ENCODE results near the gene C6orf62.
"Not testable (repeated sequence)": the region's sequence is repeated elsewhere in the genome, so short reads cannot be mapped to it uniquely, and the experiment has no call there.

Gene C6orf62

DNA sequence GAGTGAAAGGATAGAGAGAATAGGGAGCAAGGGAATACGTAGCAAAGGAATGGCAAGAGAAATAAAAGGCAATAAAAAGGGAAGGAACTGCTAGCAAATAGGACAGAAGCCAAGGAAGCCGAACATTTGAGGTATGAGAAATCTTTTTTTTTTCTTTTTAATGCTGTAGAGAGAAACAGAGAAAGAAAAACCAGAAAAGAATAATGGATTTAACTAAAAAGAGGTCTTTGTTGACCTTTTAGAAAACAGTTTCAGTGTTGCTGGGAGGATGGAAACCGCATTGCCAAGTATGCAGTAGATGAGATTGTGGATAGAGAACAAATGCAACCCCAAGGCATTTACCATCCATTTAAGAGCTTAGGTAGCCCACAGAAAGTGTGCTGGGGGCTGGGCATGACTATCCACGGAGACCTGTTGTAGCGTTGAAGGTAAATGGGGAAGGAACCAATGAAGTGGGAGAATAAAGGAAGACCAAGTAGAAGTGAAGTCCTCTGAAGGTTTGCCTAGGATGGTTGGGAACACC is 23.3 kb upstream of the C6orf62 start:
- no peak for DNase-seq

DNA sequence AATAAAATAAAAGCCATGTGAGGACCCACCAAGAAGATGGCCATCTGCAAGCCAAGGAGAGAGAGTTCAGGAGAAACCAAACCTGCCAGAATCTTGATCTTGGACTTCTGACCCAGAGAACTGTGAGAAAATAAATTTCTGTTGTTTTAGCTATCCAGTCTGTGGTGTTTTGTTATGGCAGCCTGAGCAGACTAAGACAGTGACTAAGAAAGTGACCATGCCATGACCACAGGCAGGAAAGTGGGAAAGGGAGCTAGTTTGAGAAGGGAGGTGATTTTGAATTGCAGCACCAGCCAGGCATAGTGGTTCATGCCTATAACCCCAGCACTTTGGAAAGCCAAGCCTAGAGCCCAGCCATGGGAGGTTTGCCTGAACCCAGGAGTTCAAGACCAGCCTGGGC is 21.9 kb upstream of the C6orf62 start:
- no peak for DNase-seq

DNA sequence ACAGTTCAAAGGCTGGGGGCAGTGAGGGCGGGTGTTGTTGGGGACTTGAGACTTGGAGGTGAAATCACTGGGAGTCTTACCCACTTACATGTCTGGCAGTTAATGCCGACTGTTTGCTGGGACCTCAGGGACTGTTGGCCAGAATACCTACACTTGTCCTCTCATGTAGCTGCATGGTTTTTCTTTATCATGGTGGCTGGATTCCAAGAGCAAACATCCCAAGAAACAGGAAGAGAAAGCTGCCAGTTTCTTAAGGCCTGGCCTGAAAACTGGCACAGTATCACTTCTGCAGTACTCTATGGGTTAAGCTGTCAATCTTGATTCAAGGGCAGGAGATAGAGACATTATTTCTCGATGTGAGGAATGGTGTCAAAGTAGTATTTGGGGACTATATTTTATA is 19.8 kb upstream of the C6orf62 start:
- DNase-seq = no peak

DNA sequence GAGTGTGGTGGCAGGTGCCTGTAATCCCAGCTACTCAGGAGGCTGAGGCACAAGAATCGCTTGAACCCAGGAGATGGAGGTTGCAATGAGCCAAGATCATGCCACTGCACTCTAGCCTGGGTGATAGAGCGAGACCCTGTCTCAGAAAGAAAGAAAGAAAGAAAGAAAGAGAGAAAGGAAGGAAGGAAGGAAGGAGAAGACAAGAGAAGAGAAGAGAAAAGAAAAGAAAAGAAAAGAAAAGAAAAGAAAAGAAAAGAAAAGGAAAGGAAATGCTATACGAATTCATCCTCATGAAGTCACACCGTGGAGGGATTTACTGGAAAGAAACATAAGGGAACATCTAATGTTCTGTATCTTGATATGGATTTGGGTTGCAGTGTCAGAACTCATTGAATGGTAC is 15.8 kb upstream of the C6orf62 start:
- DNase-seq = not testable (repeated sequence)

DNA sequence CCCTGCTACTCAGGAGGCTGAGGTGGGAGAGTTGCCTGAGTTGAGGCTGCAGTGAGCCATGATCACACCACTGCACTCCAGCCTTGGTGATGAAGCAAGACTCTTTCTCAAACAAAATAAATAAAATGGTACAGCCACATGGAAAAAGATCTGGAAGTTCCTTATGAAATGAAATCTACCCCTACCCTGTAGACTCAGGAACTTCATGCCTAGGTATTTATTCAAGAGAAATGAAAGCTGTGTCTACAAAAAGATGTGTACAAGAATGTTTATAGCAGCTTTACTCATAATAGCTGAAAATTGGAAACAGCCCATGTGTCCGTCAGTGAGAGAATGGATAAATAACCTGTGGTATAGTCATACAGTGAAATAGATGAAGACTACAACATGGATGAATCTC is 15.2 kb upstream of the C6orf62 start:
- DNase-seq = no peak

DNA sequence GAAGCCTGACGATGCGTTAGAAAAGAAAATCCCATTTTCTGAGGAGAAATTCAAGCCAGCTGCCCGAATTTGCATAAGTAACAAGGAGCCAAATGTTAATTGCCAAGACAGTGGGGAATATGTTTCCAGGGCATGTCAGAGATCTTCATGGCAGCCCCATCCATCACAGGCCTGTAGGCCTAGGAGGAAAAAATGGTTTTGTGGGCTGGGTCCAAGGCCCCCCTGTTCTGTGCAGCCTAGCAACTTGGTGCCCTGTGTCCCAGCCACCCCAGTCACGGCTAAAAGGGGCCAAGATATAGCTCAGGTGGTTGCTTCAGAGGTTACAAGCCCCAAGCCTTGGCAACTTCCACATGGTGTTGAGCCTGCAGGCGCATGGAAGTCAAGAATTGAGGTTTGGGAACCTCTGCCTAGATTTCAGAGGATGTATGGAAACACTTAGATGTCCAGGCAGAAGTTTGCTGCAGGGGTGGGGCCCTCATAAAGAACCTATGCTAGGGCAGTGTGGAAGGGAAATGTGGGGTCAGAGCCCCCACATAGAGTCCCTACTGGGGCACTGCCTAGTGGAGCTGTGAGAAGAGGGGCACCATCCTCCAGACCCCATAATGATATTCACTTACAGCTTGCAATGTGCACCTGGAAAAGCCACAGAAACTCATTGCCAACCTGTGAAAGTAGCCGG is 12.6 kb upstream of the C6orf62 start:
- not testable (repeated sequence) for DNase-seq

DNA sequence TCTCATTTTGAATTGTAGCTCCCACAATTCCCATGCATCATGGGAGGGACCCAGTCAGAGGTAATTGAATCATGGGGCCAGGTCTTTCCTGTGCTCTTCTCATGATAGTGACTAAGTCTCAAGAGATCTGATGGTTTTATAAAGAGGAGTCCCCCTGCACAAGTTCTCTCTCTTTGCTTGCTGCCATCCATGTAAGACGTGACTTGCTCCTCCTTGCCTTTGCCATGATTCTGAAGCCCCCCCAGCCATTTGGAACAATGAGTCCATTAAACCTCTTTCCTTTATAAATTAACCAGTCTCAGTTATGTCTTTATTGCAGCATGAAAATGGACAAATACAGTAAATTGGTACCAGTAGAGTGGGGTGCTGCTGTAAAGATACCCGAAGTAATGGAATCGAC is 11.7 kb upstream of the C6orf62 start:
- DNase-seq = not testable (repeated sequence)

DNA sequence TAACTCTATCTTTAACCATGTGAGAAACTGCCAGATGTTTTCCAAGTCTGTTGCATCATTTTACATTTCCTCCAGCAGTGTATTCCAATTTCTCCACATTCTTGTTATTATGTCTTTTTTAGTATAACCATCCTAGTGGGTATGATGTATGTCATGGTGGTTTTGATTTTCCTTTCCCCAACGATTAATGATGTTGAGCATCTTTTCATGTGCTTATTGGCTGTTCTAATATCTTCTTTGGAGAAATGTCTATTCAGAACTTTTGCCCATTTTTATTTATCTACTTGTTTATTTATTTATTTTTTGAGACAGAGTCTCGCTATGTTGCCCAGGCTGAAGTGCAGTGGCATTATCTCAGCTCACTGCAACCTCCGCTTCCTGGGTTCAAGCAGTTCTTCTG is 4.3 kb upstream of the C6orf62 start:
- DNase-seq = no peak

DNA sequence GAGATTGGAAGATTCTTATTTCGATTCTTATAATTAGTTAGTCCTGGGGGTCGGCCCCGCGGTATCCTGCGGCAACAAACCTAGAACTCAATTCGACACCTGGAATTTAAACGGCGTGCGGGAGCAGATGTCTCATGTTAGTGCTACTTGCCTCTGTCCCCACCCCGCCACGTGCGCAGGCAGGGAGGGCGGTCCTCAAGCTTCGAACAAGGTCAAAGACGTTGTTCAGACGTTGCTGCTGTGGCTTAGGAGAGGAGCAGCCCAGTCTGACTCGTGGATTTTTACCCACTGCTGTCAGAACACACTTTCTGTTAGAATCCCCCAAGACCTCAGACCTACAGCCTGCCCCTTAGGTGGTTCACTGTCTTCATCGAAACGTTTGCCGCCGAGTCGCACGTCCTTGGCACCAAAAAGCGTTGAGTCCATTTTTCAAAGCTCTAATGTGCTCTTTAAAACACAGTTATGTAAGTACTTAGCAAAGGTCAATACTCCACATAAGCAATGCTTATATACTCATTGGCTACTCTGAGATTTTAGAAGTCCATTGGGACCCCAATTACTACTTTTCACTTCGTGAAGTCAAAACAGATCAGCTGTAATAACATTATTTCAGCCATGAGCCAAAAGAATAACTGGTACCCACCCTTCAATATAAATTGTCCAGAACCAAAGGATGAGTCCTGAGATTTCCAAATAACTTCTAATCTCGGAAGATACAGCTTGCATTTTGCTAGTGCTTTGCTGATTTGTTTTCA is 2.7 kb upstream of the C6orf62 start:
- DNase-seq = peak in 1 of 2 experiments; percentile 34

DNA sequence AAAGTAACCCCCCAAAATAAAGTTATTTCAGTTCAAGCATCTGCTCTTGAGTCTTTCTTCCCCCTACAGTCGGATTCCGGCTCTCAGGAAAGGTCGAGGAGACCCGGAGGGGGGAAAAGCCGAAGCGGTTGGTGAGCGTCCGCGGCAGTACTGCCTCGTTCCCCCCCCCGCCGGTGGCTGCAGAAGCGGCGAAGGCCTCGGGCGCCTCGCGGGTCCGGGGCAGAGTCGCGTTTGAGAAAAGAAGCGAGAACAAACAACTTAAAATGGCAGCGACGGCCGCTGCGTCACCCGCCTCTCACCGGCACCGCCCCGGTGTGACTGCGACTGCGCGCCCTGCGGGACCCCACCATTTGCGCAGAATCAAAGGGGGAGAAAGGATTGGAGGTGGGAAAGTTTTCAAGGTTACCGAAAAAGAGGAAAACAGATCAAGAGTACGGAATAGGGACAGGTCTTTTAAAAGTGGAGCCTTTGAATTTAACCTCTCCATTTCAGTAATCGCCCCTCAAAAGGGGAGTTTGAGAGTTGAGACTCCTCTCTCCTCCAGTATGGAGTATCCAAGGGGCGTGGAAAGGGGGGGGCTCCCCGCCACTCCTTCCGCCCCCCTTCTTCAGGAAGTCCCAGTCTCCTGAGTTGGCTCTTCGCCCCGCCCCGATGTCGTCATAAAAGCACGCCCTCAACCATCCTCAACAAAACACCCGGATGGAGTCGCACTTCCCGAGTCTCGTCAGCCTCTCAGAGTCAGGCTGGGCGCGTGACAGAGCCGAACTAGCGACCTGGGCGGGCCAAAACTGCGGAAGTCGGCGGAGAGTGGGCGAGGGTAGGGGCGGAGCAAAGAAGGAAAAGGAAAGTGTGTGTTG is 1.9 kb upstream of the C6orf62 start:
- peak; percentile 99 for DNase-seq

DNA sequence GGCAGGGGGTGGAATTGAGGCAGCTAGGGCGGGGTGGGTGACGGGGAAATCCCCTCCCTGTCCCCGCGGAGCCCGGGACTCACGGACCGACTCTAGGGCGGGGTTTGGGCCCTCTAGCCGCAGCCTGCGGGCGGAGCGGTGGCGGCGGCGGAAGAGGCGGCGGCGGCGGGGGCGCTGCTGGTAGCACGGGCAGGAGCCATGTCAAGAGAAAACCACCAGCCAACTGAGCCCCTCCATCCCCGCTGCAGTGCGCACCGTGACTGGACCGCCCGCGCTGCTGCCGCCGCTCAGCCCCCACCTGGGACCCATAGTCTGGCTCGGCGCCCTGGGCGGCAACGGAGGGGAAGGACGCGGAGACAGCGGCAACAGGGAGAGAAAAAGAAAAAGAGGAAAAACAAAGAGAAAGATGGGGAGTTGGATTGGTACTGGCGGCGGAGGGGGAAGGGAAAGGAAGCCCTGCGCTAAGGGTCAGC is 1.2 kb upstream of the C6orf62 start:
- DNase-seq = peak in 1 of 2 experiments; percentile 20

DNA sequence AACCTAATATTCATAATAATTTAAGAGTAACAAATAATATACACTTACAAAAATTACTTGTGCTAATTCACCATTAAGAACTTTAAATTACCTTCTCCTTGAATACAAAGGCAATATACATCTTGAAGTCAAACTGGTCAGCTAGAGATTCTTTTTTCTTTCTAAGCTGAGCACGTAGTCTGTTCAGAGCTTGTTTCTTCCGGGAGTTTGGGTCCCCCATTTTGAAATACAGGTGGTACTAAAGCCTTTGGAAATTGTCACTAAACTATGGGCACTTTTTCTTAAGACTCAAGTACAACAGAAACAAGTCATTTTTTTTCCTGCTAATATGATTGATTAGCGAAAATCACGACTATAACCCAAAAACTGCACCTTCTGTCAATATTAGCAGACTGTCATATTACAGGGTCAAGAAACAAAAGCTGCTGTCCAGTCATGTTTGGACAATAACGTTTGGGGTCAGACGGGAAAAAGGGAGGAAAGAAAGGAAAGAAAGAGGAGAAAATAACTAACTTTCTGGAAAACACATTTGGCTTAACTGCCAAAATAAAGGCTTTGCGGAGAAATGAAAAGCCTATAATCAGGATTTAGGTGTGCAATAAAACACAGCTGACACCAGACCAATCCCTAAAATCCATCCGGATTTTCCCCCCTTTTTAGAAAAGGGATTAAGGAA is 367 bp downstream of the C6orf62 start:
- no peak for DNase-seq

DNA sequence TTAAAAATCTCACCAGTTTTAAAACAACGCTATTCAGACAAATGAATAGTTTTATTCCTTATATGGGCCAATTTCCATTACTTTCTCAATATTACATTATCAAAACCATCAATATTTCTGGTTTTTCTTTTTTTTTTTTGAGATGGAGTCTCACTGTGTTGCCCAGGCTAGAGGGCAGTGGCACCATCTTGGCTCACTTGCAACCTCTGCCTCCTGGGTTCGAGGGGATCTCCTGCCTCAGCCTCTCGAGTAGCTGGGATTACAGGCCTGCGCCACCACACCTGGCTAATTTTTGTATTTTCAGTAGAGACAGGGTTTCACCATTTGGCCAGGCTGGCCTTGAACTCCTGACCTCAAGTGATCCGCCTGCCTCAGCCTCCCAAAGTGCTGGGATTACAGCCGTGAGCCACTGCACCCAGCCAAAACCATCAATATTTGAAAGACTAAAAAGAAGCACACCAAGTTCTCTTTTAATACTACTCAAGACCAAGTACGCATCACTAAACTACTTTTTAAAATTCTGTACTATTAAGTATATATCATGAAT is 2.3 kb downstream of the C6orf62 start:
- not testable (repeated sequence) for DNase-seq

DNA sequence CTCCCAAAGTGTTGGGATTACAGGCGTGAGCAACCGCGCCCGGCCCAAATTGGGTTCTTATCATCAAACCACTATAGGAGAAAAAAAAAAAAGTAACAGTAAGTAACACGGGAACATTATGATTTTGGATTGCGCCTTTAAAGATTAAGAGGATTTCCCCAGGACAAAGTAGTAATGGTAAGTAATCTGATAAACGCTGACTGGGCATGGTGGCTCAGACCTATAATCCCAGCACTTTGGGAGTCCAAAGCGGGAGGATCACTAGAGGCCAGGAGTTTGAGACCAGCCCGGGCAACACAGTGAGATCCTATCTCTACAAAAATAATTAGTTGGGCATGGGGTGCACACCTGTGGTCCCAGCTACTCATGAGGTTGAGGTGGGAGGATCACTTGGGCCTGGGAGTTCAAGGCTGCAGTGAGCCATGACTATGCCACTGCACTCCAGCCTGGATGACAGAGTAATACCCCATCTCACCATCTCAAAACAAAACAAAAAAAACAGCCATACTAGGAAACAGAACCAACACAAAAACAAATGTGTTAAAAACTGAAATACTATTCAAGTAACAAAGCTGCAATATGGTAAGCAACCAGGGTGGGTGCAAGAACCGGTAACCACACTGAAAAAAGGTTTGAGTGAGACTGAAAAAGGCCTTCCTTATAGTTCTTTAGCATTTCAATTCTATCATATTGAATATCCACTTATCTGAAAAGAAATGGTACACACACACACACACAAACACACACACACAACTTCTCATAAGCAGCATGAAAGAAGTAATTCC is 8.2 kb downstream of the C6orf62 start:
- no peak for DNase-seq

DNA sequence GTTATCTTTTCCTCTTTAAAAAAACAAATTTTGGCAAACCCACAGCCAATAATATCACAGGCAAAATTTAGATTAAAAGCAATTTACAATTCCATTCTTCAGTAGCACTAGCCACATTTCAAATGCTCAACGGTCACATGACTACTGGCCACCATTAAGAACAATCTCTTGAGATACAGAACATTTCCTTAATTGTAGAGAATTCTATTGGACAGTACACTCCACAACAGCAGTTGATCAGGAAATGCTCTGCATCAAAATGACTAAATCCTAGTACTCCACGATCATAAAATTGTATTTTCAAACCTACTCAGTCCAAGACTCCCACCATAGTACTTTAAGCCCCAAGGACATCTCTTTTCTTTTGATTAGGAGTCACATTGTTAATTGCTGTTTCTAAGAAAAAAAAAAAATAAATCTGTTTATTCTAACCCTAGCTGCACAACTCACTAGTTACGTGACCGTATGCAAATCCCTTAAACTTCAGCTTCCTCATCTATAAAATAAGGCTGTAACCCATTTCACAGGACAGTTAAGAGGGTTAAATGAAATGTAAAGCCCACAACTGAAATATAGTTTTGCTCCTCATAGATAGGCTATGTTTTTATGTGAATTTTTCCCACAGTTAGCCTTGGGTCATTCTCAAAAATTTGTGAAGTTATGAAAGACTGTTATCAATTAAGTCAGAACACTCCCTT is 9.8 kb downstream of the C6orf62 start:
- DNase-seq = no peak

DNA sequence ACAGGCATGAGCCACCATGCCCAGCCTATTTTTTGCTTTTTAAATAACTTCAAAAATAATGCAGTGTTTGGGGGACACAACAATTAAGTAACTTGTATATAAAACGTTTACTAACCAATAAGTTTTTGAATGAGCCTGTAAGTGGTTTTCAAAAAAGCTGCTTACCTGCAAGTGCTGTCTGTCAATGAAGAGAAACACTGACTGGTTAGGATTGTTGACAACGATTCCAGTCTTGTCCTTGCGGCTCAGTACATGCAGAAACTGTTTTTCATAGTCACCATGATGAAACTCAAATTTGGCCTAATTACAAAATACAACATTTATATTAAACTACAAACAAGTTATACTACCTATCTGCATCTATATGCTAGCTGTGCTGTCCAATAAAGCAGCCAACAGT is 10.3 kb downstream of the C6orf62 start:
- DNase-seq = no peak

DNA sequence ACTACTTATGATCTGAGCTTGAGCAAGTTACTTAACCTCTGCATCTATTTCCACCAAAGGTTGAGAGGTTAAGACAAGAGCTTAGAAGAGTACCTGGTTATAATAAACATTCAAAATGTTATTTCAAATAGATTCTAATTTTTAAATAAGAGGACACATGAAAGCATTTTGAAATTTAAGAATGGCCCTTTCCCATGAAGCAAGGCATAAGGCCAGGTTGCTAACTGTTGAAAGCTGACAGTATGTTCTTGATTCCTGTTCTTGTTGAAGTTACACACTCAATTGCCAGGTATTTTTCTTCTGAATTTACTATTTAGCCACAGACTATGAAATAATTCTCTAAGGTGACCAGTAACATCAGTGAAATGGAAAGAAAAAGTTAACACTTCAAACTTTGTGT is 14.5 kb downstream of the C6orf62 start:
- DNase-seq = peak in 1 of 2 experiments; percentile 20

DNA sequence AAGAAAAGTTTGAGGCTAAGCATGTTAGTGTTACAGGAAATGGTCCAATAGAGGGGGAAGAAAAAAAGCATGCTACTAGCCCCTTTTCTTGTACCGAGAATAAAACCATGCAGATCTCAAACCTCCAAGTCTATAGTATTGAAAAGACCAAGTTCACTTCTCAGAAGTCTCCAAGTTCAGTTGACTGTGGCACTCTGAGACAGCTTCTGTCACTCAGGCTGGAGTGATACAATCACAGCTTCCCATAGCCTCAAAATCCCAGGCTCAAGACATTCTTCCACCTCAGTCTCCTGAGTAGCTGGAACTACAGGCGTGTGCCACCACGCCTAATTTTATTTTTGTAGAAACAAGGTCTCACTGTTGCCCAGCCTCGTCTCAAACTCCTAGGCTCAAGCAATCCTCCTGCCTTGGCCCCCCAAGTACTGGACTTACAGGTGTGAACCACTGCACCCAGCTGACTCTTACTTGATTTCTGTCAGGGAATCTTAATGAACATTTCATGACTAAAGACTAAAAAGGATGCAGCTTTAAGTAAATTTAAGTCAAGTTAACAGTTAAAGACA is 16.2 kb downstream of the C6orf62 start:
- no peak for DNase-seq

DNA sequence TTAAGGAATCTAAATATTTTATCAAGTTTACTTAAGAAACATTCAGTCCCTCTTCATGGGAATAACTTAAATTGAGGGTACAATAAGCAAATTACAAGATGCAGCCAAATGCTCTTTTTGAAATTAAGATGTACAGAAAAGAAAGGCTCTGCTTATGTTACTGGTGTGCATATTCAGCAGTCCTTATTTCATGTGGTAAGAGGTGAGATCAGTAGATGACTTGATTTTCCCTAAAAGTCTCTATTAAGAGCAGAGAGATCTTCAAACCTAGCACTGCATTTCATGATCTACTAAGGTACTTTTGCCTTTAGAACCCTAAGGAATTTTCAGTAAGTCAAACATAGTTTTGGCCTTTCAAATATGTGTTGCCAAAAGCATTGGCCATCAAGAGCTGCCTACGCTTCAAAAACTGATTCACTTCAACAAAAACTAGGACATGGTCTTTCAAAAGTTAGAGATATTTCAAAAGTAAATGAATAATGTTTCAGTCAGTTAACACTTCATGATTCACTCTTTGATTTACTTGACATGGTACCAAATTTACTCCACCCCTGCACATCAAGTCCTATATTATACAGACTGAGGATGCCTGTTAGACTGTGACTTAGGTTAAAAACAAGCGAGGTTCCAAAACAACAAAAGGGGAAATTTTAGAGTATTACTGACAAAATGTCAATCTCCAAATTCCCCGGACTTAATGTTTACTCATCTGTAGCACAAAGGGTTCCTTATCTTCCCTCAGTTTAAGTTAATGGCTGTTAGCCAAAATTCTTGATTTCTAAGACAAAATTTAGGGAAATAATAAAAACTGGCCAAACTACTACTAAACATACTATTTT is 19.2 kb downstream of the C6orf62 start:
- no peak for DNase-seq

DNA sequence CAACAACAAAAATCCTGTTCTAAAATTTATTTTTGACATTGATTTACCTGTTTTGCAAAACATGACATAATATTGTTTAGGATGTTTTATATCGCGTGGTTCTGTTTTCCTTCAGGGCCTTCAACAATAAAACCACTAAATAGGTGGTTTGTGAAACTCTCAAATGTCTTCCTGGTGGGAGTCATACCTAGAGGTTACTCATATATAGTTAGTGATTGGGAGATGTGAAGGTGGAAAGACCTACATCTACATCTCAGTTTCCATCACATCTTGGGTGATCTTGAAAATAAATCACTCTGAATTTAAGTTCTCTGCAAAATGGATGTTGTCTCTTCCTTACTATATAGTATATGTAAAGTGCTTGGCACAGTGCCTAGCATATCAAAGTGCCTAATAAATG is 22.9 kb downstream of the C6orf62 start:
- no peak for DNase-seq
